Chondrocyte (in vitro differentiated cells): ENCODE results near the gene PTPRN2. TPM values are rescaled to one million over a fixed set of nuclear protein-coding genes. Genes with fewer than 3 reads are reported as not detected.

Source experiments
- DNase-seq: peaks from one replicate; pipeline ENCODE4 v3.0.0; 2021; ENCODE audit warnings: mixed read lengths, low spot score
- H3K27ac Mint-ChIP-seq: one replicate; pipeline ENCODE4 v1.8.0; 2021; ENCODE audit warnings: mild to moderate bottlenecking, moderate library complexity, mixed read lengths; ENCODE audit not compliant: unreplicated experiment
- H3K27me3 Mint-ChIP-seq: 2 replicates; pipeline ENCODE4 v1.8.0; 2021; ENCODE audit warnings: low read depth, mixed read lengths
- H3K36me3 Mint-ChIP-seq: 2 replicates; pipeline ENCODE4 v1.8.0; 2021; ENCODE audit warnings: low read depth, mixed read lengths
- H3K4me1 Mint-ChIP-seq: 2 replicates; pipeline ENCODE4 v1.8.0; 2021; ENCODE audit warnings: low read depth, mild to moderate bottlenecking, mixed read lengths
- H3K4me3 Mint-ChIP-seq: one replicate; pipeline ENCODE4 v1.8.0; 2021; ENCODE audit warnings: mild to moderate bottlenecking, moderate library complexity, mixed read lengths; ENCODE audit not compliant: unreplicated experiment
- H3K9me3 Mint-ChIP-seq: 2 replicates; pipeline ENCODE4 v1.8.0; 2021; ENCODE audit warnings: low read depth, mixed read lengths
- total RNA-seq: library from RNA; stranded (reverse); gene quantifications from 3 replicates; pipeline ENCODE4 v1.2.1, GENCODE V29; 2021
- TF ChIP-seq, protein P1 (sequence below): fragments of 200-600 bp; sonication (generic); IDR thresholded peaks from 2 replicates; pipeline ENCODE4 v1.5.0; 2021; ENCODE audit warnings: antibody characterized with exemption, mild to moderate bottlenecking, moderate library complexity

The PTPRN2 gene
- total RNA-seq, 1 donor from 2014 or later: 0.30 TPM

DNA sequence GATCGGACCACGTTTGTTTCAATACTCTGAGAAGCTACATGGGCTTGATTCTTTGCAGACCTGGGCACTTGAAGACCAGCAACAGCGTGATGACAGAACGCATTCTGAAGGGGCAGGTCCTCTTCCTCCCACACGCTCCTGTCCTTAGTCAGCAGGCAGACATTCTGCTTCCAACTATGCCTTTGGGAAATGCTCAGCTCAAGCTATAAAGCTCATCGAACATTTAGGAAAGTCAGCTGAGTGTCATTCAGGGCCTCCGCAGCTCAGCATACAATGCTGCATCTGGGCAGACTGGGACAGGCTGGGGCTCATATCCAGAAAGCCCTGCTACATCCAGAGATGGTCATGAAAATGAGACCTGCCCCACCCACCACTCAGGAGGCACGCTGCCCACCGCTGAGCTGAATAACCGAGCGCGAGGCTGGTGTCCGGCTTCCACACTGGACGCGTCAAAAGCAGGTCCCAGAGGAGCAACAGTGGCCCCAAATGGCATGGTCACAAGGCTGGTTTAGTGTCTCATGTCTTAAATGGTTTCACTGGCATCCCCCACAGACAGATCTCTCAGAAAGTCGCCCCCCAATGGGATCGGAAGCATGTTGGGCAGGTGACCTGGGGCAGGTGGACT, 976.8 kb downstream of the PTPRN2 start:
- Mint-ChIP-seq H3K9me3 (no peaks in the 10 kb centered on the region), H3K27me3 (peaks cover 2% of the 10 kb centered on the region), H3K4me3 (no peak overlapping the region), H3K27ac (no peak overlapping the region), H3K36me3 (no peaks in the 10 kb centered on the region), H3K4me1 (no peaks in the 10 kb centered on the region)
- DNase-seq: no peak
- TF ChIP-seq, protein P1, sequence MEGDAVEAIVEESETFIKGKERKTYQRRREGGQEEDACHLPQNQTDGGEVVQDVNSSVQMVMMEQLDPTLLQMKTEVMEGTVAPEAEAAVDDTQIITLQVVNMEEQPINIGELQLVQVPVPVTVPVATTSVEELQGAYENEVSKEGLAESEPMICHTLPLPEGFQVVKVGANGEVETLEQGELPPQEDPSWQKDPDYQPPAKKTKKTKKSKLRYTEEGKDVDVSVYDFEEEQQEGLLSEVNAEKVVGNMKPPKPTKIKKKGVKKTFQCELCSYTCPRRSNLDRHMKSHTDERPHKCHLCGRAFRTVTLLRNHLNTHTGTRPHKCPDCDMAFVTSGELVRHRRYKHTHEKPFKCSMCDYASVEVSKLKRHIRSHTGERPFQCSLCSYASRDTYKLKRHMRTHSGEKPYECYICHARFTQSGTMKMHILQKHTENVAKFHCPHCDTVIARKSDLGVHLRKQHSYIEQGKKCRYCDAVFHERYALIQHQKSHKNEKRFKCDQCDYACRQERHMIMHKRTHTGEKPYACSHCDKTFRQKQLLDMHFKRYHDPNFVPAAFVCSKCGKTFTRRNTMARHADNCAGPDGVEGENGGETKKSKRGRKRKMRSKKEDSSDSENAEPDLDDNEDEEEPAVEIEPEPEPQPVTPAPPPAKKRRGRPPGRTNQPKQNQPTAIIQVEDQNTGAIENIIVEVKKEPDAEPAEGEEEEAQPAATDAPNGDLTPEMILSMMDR: no peak

DNA sequence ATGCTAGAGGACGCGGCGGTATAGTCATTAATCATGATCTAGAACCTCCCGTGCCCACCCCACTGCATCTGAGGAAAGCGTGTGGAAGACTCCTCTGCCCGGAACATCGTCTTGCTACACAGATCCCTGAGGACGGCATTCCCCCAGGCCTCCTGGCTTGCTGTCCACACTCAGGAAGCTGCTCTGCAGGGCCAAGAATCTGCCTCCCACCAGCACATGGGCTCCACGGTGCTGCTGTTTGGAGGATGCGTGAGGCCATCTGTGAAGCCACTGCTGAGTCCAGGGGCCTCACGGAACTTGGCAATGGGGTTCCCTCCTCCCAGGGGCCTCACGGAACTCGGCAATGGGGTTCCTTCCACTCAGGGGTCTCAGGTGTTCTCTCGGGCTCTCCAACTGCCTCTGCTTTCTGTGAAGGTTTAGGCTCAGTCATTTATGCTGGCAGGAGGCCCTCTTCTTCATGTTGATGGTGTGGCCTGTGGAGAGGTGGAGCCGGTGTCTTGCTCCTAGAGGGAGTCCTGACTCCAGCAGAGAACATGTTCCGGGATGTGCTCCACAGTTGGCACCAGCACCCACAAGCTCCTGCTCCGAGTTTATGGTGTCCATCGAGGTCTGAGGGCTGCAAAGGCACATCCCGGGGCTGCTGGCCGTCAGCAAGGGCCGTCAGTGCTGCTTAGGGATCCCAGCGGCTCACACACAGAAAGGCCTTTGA, 977.5 kb downstream of the PTPRN2 start:
- Mint-ChIP-seq H3K36me3 (no peaks in the 10 kb centered on the region), H3K4me1 (no peaks in the 10 kb centered on the region), H3K9me3 (no peaks in the 10 kb centered on the region), H3K4me3 (no peak overlapping the region), H3K27ac (no peak overlapping the region), H3K27me3 (peaks cover 2% of the 10 kb centered on the region)
- TF ChIP-seq, protein P1: no peak
- peak; percentile 63 for DNase-seq

DNA sequence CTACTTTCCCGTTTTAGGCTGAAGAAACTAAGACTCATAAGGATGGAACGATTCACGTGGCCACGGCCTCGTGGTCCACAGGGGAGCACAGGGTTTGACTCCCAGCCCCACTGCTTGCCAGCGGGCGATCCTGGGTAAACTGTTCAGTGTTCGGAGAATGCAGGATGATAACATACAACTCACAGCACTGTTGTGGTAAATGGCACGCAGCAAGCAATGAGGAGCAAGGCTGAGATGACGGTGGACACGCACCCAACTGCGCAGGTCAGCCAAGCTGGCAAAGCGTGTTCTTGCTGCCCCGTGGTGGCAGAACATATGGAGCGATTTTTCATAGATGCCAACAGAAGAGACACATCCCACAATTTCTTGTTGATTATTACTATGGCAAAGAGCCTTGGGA, 978.1 kb downstream of the PTPRN2 start:
- H3K4me1 Mint-ChIP-seq: no peaks in the 10 kb centered on the region
- DNase-seq: peak; percentile 48
- TF ChIP-seq, protein P1: no peak
- H3K36me3 Mint-ChIP-seq: no peaks in the 10 kb centered on the region
- H3K4me3 Mint-ChIP-seq: no peak overlapping the region
- H3K27me3 Mint-ChIP-seq: peaks cover under 1% of the 10 kb centered on the region
- H3K9me3 Mint-ChIP-seq: no peaks in the 10 kb centered on the region
- no peak overlapping the region for H3K27ac Mint-ChIP-seq

DNA sequence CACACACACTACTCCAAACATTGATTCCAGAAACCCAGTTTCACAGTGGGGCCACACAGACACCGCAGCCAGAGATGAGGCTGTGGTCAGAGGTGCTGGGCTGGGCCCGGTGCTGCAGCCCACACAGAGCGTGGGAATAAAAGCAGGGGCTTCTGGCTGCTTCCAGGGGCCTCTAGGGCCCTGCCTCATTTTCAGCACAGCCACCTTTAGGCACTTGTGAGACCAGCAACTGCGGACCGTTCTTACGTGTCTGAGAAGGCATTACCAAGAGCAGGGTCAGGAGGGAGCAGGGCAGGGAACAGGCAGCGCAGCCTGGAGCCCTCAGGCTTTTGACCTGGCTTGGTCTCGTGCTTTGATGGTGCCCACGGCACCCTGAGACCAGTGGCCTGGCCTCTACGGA, 980.4 kb downstream of the PTPRN2 start:
- Mint-ChIP-seq H3K9me3 (no peaks in the 10 kb centered on the region), H3K4me1 (no peaks in the 10 kb centered on the region), H3K27me3 (peaks cover 2% of the 10 kb centered on the region), H3K36me3 (no peaks in the 10 kb centered on the region), H3K4me3 (no peak overlapping the region), H3K27ac (no peak overlapping the region)
- TF ChIP-seq, protein P1: no peak
- DNase-seq: peak; percentile 79

DNA sequence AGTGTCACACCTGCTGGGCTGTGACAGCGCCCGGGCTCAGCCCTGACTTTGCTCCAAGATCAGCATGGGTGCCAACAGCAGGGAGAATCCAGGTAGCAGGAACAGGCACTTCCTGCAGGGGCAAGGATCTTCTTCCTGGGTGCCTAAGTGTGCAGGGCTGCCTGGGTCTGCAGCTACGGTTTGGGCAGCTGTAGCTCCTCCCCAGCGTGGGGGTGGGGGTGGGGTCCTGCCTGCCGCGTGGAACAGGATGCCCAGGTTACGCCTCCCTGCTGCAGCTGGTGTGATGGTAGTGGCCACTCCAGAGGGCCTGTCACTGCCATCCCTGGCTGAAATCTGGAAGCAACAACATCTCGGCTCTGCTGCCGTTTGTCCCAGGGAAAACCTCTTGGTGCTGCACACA, 981.5 kb downstream of the PTPRN2 start:
- DNase-seq: peak; percentile 54
- Mint-ChIP-seq H3K27ac (no peak overlapping the region), H3K27me3 (peaks cover 2% of the 10 kb centered on the region), H3K36me3 (no peaks in the 10 kb centered on the region), H3K9me3 (no peaks in the 10 kb centered on the region), H3K4me3 (no peak overlapping the region), H3K4me1 (no peaks in the 10 kb centered on the region)
- TF ChIP-seq, protein P1: no peak
